ENCODE measurements around the gene MEGF10.

The MEGF10 gene

DNA sequence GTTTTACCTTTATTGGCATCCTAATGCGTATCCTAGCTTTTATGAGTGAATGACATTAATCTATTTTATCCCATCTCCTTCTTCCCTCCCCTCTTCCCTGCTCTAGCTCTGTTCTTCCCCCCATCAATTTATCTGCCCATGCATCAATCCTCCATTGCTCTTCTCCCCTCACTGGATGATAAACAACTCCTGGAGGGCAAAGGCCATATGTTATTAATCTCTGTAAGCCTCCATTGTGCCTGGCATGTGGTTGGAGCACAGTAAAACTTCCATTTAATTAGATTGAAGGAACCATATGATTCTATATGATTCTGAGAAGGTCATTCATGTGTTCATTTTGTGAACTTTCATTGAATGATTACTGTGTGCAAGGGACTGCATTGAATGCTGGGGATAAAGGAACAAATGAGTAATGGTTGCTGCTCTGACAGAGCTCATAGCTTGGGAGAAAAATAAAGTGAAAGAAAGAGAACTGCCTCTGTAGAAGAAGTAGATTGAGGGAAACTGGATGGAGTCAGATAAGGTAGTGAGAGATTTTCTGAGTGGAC is 85.0 kb downstream of the MEGF10 start:
- no peak for DNase-seq

DNA sequence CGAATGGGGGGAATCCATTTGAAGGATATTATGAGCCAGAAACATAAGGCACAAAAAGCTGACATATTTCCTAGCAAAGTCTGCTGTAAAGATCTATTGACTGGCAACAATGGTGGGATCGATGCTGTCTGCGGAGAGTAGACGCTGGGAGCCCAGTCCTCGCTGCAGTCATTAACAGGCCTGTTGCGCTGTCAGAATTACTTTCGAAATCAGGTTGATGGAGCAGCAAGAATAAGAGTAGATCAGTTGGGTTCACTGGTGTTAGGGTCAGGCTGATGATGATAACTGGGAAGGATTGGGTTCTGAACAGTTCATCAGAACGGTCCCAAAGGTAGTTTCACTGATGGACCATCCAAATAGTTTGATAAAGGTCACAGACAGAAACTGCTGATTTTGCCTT is 87.1 kb downstream of the MEGF10 start:
- no peak for DNase-seq

DNA sequence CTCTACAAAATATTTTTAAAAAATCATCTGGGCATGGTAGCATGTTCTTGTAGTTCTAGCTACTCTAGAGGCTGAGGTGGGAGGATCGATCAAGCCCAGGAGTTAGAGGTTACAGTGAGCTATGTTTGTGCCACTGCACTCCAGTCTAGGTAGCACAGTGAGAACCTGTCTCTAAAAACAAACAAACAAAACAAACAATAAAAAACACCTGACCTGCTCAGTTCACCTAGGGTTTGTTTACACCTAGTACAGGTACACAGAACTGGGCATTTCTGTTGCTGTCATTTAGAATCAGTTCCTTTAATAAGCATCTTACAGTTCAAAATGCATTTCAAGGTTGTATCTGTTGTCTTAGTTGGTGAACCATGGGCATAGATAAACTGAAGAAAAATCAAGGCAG is 95.3 kb downstream of the MEGF10 start:
- DNase-seq: no peak

DNA sequence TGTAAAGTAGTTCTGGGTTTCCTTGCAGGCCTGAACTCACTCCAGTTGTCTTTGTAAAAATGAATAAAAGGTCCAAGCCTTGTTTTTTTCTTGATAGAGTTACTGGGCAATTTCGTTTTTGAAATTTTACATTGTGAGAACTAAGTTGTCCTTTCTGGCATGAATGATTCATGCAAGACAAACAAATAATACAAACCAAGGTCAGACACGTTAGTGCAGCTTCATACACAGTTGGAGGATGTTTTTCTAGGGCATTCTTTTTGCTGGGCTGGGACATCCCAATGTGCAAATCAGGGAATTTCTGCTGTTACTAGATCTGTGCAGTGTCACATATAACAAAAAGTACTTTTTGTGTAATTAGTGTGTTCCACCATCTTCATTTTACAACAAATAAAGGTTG is 96.0 kb downstream of the MEGF10 start:
- no peak for DNase-seq

DNA sequence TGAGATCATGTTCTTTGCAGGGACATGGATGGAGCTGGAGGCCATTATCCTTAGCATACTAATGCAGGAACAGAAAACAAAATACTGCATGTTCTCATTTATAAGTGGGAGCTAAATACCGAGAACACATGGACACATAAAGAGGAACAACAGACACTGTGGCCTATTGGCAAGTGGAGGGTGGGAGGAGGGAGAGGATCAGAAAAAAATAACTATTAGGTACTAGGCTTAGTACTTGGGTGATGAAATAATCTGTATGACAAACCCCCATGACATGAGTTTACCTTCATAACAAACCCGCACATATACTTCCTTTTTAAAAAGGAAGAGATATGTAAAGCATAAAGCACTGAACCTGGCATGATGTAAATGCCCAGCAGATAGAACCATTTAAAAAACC is 99.0 kb downstream of the MEGF10 start:
- DNase-seq: no peak

DNA sequence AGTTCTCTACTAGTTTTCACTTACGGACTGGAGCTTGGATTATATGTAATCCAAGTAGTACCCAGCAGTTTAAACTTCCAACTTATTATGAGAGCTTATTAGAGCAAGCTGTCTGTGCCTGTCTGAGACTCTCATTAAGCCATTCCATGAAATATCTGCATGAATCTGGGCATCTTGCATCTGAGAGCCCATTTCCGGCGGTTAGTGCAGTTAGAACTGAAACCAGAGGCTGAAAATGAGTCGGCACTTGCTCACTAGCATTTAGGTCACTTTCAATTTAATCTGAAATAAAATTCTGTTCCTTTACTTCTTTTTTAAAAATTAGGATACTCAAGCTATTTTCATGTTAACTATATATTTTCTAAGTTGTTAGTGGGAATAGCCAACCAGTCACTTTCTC is 102.2 kb downstream of the MEGF10 start:
- DNase-seq: no peak

DNA sequence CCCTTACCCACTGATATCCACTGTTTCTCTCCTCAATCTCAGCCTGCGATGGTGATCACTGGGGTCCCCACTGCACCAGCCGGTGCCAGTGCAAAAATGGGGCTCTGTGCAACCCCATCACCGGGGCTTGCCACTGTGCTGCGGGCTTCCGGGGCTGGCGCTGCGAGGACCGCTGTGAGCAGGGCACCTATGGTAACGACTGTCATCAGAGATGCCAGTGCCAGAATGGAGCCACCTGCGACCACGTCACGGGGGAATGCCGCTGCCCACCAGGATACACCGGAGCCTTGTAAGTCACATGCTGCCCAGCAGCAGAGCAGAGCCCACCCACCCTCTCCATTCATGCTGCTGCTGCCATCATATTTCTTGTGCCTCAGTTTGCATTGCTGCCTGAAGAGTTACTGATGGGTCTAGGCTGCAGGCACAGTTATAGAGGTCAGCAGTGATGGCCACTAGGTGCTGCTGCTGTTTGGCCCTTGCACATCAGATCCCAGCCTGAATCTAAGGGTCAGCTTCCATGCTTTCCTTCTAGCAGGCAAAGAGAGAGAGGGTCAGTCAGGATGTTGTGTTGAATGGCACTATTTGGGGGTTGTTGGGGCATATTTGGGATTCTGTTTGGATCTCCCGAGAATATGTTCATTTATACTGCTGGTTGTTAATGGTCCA is 106.0 kb downstream of the MEGF10 start:
- no peak for DNase-seq

DNA sequence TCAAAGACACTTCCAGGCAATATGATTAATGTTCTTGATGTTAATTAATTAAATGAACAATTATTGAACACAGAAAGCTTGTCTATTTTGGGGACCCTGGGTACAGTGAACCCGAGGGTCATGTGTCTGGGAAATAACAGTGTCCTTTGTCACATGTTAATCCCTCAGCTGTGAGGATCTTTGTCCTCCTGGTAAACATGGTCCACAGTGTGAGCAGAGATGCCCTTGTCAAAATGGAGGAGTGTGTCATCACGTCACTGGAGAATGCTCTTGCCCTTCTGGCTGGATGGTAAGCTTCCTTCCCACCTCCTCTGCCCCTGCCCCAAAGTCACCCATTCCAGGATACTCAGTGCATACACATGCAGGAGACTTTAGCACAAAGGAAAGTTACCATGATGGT is 107.9 kb downstream of the MEGF10 start:
- DNase-seq: no peak

DNA sequence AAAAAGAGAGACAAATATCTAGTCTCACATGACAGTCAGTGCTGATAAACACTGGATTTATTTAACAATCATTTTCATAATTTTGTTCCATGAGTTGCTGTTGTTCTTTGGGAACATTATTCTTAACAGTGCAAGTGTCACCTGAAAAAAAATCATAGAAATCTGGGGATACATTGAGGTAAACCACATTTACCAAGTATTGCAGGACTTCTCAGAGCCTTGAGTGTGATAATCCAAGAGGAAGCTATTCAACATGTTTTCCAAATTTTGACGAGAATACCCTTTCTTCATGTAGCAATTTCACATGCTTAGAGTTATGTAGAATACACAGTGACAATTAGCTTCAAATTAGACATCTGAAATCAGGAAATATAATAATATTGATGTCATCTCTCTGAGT is 108.5 kb downstream of the MEGF10 start:
- no peak for DNase-seq

DNA sequence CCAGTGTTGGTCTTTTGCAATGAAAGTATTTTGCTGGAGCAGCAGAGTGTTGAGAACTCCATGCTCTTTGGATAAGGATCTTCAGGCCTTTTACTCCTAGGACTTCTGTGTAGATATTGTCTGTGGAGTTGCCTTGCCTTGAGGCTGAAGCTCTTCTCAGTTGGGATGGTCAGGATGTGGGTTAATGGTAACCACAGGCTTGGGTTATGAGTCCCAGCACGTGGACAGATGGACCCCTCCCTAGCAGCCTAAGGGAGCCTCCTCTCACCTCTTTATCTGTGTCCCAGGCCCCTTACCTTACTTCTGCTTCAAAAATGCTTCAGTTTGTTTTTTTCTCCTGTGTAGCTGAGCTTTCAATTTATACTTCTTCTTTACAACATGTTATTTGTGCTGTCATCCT is 109.9 kb downstream of the MEGF10 start:
- DNase-seq: no peak

DNA sequence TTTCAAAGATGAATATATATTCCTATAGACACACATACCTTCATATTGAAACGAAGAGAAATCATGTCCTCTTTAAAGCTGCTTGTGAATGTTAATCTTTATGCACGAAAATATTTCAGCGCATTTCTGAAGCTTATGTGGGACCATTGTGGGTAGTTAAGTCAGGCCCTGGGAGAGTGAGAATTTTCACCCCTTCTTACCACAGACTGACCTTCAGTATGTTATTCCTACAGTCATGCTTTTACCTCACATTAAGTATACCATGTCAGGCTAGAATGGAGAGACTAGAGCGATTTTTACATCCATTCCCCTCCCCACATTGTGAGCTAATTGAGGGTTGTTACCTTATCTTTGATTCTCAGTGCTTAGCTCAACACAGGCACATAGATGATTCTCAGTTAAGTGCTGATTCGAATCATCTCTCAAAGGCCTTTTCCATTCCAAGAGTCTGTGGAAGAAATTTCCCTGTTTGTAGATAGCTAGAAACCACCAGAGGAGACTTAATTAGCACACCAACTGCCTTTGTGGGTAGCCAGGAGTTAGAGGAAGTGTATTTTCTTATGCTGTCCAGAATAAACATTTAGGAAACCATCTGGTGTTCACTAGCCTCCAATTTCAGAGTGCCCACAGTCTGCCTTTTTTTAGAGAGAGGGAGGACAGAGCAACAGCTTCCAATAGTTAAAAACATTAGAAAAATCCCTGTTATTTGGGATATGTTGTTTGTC is 110.5 kb downstream of the MEGF10 start:
- no peak for DNase-seq

DNA sequence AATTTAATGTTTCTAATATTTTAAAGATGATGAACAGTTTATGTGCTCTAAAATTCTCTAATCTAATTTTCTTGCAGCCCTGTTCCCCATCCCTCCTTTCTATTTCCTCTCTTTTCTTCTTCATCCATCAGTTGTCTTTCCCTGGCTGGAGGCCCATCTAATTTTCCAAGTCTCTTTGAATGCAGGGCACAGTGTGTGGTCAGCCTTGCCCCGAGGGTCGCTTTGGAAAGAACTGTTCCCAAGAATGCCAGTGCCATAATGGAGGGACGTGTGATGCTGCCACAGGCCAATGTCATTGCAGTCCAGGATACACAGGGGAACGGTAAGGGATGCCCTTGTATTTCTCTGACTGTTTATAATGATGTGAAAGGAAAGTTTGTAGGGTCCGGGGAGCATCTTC is 111.8 kb downstream of the MEGF10 start:
- no peak for DNase-seq

DNA sequence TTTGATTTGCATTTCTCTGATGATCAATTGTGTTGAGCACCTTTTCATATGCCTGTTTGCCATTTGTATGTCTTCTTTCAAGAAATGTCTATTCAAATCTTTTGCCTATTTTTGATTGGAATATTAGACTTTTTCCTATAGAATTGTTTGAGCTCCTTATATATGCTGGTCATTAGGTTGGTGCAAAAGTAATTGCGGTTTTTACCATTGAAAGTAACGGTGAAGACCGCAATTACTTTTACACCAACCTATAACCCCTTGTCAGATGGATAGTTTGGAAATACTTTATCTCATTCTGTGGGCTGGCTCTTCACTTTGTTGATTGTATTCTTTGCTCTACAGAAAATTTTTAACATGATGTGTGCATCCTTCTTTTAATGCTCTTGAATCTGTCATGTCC is 113.6 kb downstream of the MEGF10 start:
- DNase-seq: no peak

DNA sequence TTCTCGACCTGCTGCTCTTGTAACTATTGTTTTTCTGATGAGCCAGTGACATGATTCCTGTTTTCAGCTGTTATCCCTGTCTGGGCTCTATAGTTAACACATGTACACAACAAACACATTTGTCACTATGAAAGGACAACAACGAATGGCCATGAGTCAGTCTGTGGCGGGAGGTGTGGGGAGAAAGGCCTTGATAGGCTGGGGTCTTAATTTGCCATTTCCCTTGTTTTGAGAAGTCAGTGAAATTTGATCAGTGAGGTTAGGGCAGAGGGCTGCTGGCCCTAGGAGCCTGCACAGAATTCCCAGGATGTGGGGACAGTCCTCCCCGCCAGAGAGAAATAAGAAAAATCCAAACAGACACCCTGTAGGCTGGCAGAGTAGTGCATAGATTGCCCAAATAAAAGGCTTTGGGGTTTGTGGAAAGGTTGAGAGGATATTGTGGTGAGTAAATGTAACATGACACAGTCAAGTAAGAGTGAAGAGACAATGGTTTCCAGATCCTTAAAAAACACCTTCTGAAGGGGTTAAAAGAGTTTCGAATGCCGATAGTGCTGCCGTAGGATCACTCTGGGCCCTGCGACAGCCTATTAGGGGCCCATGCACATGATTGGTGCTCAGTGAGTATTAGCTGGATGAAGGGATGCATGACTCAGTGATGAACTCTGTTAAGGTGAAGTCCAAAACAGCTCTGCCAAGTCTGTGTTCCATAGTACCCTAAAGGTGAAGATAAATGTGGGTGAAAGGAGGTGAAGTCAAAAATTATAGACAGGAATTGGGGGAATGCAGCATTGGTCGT is 115.9 kb downstream of the MEGF10 start:
- DNase-seq: no peak

DNA sequence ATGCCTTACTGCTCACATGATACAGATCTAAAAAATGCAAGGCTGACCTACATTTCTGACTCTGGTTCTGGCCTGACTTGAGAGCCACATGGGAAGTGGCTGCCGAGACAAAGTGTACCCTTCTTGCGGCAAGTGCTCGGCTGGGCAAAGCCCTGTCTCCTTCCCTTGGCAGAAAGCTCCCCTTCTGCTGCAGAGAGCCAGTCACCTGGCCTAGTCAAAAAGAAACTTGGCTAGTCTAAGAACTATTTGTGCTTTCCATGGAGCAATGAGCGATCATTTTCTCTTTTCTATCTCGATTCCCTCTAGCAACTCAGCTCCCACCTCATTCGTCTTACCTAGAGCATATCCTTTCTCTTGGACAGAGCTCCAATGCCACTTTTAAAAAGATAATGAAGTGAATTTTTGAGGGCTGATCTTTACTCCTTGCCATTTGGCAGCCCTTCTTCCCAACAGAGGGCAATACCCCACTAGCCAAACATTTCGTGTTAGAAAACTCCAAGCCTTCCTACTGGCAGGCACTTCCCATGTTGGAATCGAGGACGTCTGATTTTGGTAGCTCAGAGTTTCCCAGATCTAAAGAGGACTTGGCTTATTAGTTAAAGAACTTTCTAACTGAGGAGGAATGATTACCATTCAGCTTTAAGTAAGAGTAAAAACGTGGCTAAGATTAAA is 118.8 kb downstream of the MEGF10 start:
- DNase-seq: no peak

DNA sequence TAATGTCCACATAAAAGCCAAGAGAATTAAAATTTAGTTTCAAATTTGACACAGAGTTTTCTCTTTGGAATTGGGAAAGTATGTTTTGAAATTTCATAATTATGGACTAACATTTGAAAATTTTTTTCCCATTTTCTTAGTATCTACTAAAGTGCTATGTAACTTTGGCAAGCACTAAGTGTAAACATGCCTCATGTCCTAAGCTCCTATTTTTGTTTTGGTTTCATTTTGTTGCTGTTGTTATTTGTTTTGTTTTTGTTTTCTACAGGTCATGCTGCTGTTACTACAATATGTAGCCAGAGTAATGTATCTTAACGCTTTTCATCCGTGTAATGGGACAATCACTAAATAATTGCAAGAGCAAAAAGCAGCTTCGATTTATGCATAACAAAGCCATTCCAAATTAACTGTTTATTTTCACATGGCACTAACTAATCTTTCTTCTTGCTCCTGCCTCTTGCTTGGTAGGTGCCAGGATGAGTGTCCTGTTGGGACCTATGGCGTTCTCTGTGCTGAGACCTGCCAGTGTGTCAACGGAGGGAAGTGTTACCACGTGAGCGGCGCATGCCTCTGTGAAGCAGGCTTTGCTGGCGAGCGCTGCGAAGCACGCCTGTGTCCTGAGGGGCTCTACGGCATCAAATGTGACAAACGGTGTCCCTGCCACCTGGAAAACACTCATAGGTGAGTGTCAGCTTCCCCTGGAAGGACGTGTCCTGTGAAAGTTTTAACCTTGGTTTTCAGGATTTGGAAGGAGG is 119.5 kb downstream of the MEGF10 start:
- no peak for DNase-seq

DNA sequence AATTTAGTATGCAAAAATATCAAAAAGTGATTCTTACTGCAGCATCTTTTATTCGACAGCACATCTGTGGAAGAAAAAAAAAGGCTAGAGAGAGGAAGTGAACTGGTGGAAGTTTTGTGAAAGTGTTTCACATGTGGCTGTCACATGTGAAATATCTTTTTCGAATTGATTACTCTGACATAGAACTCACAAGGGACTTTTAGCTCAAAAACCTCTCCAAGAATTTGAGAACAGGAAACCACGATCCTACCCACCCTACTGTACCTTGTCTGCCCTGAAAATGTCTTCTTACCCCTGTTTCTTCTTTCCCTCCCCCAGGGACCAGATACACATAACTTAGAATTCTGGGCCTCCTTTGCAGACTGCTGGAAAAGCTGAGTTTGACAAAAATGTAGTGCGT is 120.4 kb downstream of the MEGF10 start:
- no peak for DNase-seq

DNA sequence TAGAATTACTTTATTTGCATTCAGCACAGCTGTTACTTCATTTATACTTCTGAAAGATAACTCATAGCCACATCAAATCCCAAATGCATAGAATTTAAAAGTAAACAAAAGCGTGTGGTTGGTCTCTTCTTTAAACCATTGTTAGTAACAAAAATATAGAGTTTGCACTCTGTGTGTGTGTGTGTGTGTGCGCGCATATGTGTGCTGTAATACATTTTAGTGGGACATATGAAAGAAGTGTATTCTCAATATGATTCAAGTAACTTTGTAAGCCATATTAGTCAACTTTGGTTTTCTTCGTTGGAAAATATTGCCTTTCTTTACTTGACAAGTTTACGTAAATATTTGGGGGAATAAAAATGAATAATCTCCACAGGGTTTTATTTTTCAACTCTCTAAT is 120.8 kb downstream of the MEGF10 start:
- DNase-seq: no peak

DNA sequence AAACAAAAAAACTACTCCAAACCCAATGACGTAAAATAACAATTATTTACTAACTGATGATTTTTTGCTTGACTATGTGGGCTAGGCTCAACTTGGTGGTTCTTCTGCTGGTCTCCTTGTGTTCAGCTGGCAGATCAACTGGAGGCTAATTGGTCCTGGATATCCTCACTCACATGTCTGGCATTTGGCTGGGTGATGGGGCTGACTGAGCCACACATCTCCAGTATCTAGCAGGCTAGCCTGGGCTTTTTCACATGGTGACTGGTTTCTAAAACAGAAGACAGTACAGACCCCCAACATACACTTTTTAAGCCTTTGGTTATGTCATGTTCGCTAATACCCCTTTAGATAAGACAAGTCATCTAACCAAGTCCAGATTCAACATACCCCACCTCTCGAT is 122.1 kb downstream of the MEGF10 start:
- DNase-seq: no peak

DNA sequence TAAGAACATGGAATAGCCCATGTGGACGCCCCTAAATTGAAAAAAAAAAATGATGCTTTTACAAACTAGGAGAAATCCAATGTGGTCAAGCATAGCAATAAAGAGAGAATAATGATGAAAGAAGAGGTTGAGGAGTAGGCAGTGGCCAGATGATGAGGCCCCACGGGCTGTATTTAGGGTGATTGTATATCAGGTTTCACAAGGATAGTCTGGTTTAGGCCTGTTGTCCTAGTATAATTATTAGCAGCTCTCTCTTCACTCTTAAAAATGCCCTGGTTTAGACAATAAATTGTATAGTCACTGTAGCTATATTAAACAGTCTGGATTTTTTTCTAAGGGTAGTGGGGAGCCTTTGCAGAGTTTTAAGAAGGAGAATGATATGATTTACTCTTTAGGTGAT is 124.4 kb downstream of the MEGF10 start:
- DNase-seq: no peak

DNA sequence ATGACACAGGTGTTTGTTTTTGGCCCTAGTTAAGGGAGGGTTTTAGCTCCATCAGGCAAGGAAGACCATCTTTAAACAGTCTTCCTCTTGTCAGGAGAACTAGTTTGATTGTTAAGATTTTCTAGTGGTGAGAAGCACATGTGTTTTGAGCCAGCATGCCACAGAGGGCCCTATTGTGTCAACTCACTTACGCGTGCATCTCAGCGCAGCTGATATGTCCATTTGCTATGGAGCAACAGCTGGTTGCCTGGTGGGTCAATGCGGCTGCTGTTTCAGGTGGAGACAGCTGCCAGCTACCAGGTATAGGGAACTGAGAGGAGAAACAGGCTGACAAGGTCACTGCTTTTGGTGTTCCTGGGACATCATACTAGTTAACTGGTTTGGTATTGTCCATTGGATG is 126.3 kb downstream of the MEGF10 start:
- no peak for DNase-seq

DNA sequence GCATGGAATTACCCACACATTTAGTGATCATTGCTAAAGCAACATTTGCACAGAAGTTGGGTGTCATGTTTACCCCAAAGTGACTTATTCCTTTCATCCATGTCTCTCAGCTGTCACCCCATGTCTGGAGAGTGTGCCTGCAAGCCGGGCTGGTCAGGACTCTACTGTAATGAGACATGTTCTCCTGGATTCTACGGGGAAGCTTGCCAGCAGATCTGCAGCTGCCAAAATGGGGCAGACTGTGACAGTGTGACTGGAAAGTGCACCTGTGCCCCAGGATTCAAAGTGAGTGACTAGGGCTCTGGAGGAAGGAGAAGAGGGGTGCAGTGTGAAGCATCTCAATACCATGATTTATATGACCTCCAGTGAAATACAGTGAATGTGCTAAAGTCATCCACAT is 126.9 kb downstream of the MEGF10 start:
- no peak for DNase-seq

DNA sequence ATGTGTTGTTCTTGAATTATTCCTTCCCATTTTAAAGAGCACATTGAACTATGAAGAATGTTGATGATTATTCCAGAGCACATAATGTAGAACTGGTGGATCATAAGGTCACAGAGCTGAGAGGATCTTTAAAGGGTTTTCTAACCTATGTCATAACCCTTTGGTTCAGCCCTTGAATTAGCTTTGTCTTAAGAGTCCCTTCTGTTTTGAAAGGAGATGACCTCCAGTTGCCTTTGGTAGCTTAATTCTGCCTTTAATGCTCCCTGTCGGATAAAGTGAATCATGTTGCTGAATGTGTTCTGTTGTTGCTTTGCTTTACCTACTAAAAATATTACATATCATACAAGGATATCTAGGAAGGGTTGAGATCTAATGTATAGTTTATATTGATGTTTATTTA is 127.8 kb downstream of the MEGF10 start:
- DNase-seq: no peak

Measured in CD4-positive, alpha-beta T cell treated with Interleukin-15 for 1 hour (primary cell).